Measurements from ENCODE around the gene C1GALT1C1. TPM values are rescaled to one million over a fixed set of nuclear protein-coding genes. Genes with fewer than 3 reads are reported as not detected.
"Not testable (repeated sequence)": the region's sequence is repeated elsewhere in the genome, so short reads cannot be mapped to it uniquely, and the experiment has no call there.

C1GALT1C1 gene
- total RNA-seq, 1 donor from 2014 or later = 41.0 TPM

- peaks cover 8% of the 10 kb centered on the region for H3K9me3 Mint-ChIP-seq
- H3K27me3 ChIP-seq = no peaks in the 10 kb centered on the region
Measured at GRCh38 chrX:120653000-120653399, 23.1 kb upstream of the C1GALT1C1 start.

GRCh38 chrX:120652256-120652655, 22.4 kb upstream of the C1GALT1C1 start:
- H3K9me3 Mint-ChIP-seq; H3K79me2 ChIP-seq (ENCODE audit: low read depth); H3K27me3 Mint-ChIP-seq (ENCODE audit: insufficient read depth, low read depth); DNase-seq (ENCODE audit: low spot score); H2AFZ ChIP-seq (replicated peaks); H3K4me1 Mint-ChIP-seq; H3F3A ChIP-seq (ENCODE audit: low read depth); H3K27ac Mint-ChIP-seq; H3K9ac ChIP-seq; H3K27me3 ChIP-seq; H3K36me3 ChIP-seq; H3K4me2 ChIP-seq; H3K36me3 Mint-ChIP-seq; H3K9me3 ChIP-seq (ENCODE audit: low read depth); H3K4me3 ChIP-seq; H3K27ac ChIP-seq; H4K20me1 ChIP-seq (ENCODE audit: low read depth); H3K4me1 ChIP-seq: not testable (repeated sequence)
- peak overlapping the region; percentile 41 for H3K4me3 Mint-ChIP-seq

More at GRCh38 chrX:120653000-120653399, 23.1 kb upstream of the C1GALT1C1 start:
- Mint-ChIP-seq H3K27me3 (ENCODE audit: insufficient read depth, low read depth) (no peaks in the 10 kb centered on the region), H3K4me1 (no peaks in the 10 kb centered on the region), H3K36me3 (no peaks in the 10 kb centered on the region), H3K4me3 (no peak overlapping the region), H3K27ac (no peak overlapping the region)
- H2AFZ ChIP-seq (replicated peaks) = no peak overlapping the region
- no peak overlapping the region for H3K9ac ChIP-seq
- no peak for DNase-seq (ENCODE audit: low spot score)
- H3K27ac ChIP-seq = no peak overlapping the region
- H3F3A ChIP-seq (ENCODE audit: low read depth) = no peaks in the 10 kb centered on the region
- H3K9me3 ChIP-seq (ENCODE audit: low read depth) = no peaks in the 10 kb centered on the region
- H3K4me2 ChIP-seq = no peak overlapping the region
- H3K79me2 ChIP-seq (ENCODE audit: low read depth) = no peaks in the 10 kb centered on the region
- no peaks in the 10 kb centered on the region for H4K20me1 ChIP-seq (ENCODE audit: low read depth)
- H3K4me1 ChIP-seq = no peaks in the 10 kb centered on the region
- H3K4me3 ChIP-seq = no peak overlapping the region
- H3K36me3 ChIP-seq = no peaks in the 10 kb centered on the region
- TF ChIP-seq CTCF (IDR thresholded peaks at IDR 0.05) (no peak), EZH2 (IDR thresholded peaks at IDR 0.05) (no peak)

- Histone ChIP-seq H3K79me2 (ENCODE audit: low read depth) (no peaks in the 10 kb centered on the region), H3K4me2 (no peak overlapping the region), H4K20me1 (ENCODE audit: low read depth) (no peaks in the 10 kb centered on the region), H3K36me3 (no peaks in the 10 kb centered on the region), H3K4me1 (no peaks in the 10 kb centered on the region), H3F3A (ENCODE audit: low read depth) (no peaks in the 10 kb centered on the region), H3K4me3 (no peak overlapping the region), H3K27ac (no peak overlapping the region), H2AFZ (replicated peaks) (no peak overlapping the region), H3K9ac (no peak overlapping the region), H3K9me3 (ENCODE audit: low read depth) (no peaks in the 10 kb centered on the region), H3K27me3 (no peaks in the 10 kb centered on the region)
- Mint-ChIP-seq H3K4me3 (no peak overlapping the region), H3K27ac (no peak overlapping the region), H3K9me3 (peaks cover 9% of the 10 kb centered on the region), H3K27me3 (ENCODE audit: insufficient read depth, low read depth) (peaks cover 2% of the 10 kb centered on the region), H3K4me1 (no peaks in the 10 kb centered on the region), H3K36me3 (no peaks in the 10 kb centered on the region)
- DNase-seq (ENCODE audit: low spot score) = no peak
- no peak for TF ChIP-seq CTCF (IDR thresholded peaks at IDR 0.05)
- TF ChIP-seq EZH2 (IDR thresholded peaks at IDR 0.05) = no peak
- no peak for TF ChIP-seq EZH2phosphoT487 (IDR thresholded peaks at IDR 0.05)
Measured at GRCh38 chrX:120647127-120647526, 17.3 kb upstream of the C1GALT1C1 start.

- Mint-ChIP-seq H3K9me3 (peaks cover 2% of the 10 kb centered on the region), H3K4me3 (no peak overlapping the region), H3K27ac (no peak overlapping the region), H3K36me3 (no peaks in the 10 kb centered on the region), H3K4me1 (no peaks in the 10 kb centered on the region), H3K27me3 (ENCODE audit: insufficient read depth, low read depth) (peaks cover 2% of the 10 kb centered on the region)
- Histone ChIP-seq H3K9me3 (ENCODE audit: low read depth) (no peaks in the 10 kb centered on the region), H3K9ac (no peak overlapping the region), H3K27me3 (no peaks in the 10 kb centered on the region), H2AFZ (replicated peaks) (no peak overlapping the region), H3K4me2 (no peak overlapping the region), H3K36me3 (no peaks in the 10 kb centered on the region), H3F3A (ENCODE audit: low read depth) (no peaks in the 10 kb centered on the region), H3K4me1 (no peaks in the 10 kb centered on the region), H3K79me2 (ENCODE audit: low read depth) (no peaks in the 10 kb centered on the region), H4K20me1 (ENCODE audit: low read depth) (no peaks in the 10 kb centered on the region), H3K27ac (no peak overlapping the region), H3K4me3 (no peak overlapping the region)
- no peak for TF ChIP-seq EZH2 (IDR thresholded peaks at IDR 0.05)
- no peak for TF ChIP-seq CTCF (IDR thresholded peaks at IDR 0.05)
- no peak for TF ChIP-seq EZH2phosphoT487 (IDR thresholded peaks at IDR 0.05)
- DNase-seq (ENCODE audit: low spot score) = no peak
Measured at GRCh38 chrX:120642871-120643270, 13.0 kb upstream of the C1GALT1C1 start.
